Activated CD8-positive, alpha-beta memory T cell treated with anti-CD3 and anti-CD28 coated beads, Interleukin-2, amount 10 ng/mL, durations not matched to agents 7 days and 5 days (primary cell): ENCODE results near the gene FXYD3. TPM values are rescaled to one million over a fixed set of nuclear protein-coding genes. Genes with fewer than 3 reads are reported as not detected.
A peak's percentile ranks its signal among the peaks of the same experiment; 100 is the strongest.

ENCODE experiments used
- ATAC-seq: fragments of 150-1000 bp; cut with Tn5 transposase; one replicate; pipeline ENCODE4 v1.10.0; 2021; ENCODE audit warnings: moderate library complexity
- CTCF ChIA-PET: fragments of 350-600 bp; sonication (Branson Sonifier 250); formaldehyde crosslinking; loops from one replicate; lab custom pipeline; 2021; ENCODE audit warnings: antibody characterized with exemption; lab: Charles Lee
- DNase-seq: peaks from one replicate; pipeline ENCODE4 v3.0.0-alpha.2; 2020
- H3K27ac Mint-ChIP-seq: one replicate; pipeline ENCODE4 v1.8.0; 2021; ENCODE audit warnings: mild to moderate bottlenecking, mixed read lengths
- H3K27me3 Mint-ChIP-seq: one replicate; pipeline ENCODE4 v1.8.0; 2021; ENCODE audit warnings: mixed read lengths
- H3K36me3 Mint-ChIP-seq: one replicate; pipeline ENCODE4 v1.8.0; 2021; ENCODE audit warnings: mild to moderate bottlenecking, mixed read lengths
- H3K4me1 Mint-ChIP-seq: one replicate; pipeline ENCODE4 v1.8.0; 2021; ENCODE audit warnings: mixed read lengths
- H3K4me3 Mint-ChIP-seq: one replicate; pipeline ENCODE4 v1.8.0; 2021; ENCODE audit warnings: mild to moderate bottlenecking, moderate library complexity, mixed read lengths
- H3K9me3 Mint-ChIP-seq: one replicate; pipeline ENCODE4 v1.8.0; 2022; ENCODE audit warnings: low read depth, mixed read lengths
- total RNA-seq, 2 experiments: library from RNA; stranded (reverse); gene quantifications; one replicate each; pipeline ENCODE4 v1.2.3, GENCODE V29; 2021

FXYD3 gene
- total RNA-seq, 2 experiments from 2014 or later = not detected

GRCh38 chr19:35117116-35117515 is 1.5 kb downstream of the FXYD3 start:
- DNase-seq (no peak), ATAC-seq (no peak)
- CTCF ChIA-PET = interaction anchor here (1.4 to 3.5 kb wide), 3 partner anchors 19 to 73 kb away, joined by 3 to 13 read pairs (median 6); partner anchors contain the start of gene LGI4
- Mint-ChIP-seq H3K9me3 (no peaks in the 10 kb centered on the region), H3K4me1 (peaks cover 3% of the 10 kb centered on the region), H3K27me3 (no peaks in the 10 kb centered on the region), H3K36me3 (no peaks in the 10 kb centered on the region), H3K27ac (no peak overlapping the region), H3K4me3 (no peak overlapping the region)

- Mint-ChIP-seq H3K9me3 (no peaks in the 10 kb centered on the region), H3K36me3 (no peaks in the 10 kb centered on the region), H3K4me1 (peaks cover 3% of the 10 kb centered on the region), H3K27me3 (no peaks in the 10 kb centered on the region), H3K27ac (no peak overlapping the region), H3K4me3 (no peak overlapping the region)
- ATAC-seq (no peak), DNase-seq (no peak)
- CTCF ChIA-PET = interaction anchor here (1.4 to 3.5 kb wide), 3 partner anchors 18 to 73 kb away, joined by 3 to 13 read pairs (median 6); partner anchors contain the start of gene LGI4
Measured at GRCh38 chr19:35117799-35118198, 2.2 kb downstream of the FXYD3 start.

- ATAC-seq = no peak
- Mint-ChIP-seq H3K9me3 (no peaks in the 10 kb centered on the region), H3K4me3 (no peak overlapping the region), H3K36me3 (no peaks in the 10 kb centered on the region), H3K27ac (no peak overlapping the region), H3K4me1 (peaks cover 3% of the 10 kb centered on the region), H3K27me3 (no peaks in the 10 kb centered on the region)
- no peak for DNase-seq
- CTCF ChIA-PET = interaction anchor here (3.5 kb wide), 1 partner anchor 17 kb away, joined by 13 read pairs; the partner anchor contains the start of gene LGI4
Measured at GRCh38 chr19:35118268-35119020, 2.8 kb downstream of the FXYD3 start.

- Mint-ChIP-seq H3K36me3 (no peaks in the 10 kb centered on the region), H3K4me1 (peaks cover 7% of the 10 kb centered on the region)
- DNase-seq = no peak
Measured at GRCh38 chr19:35119091-35119490, 3.5 kb downstream of the FXYD3 start.

GRCh38 chr19:35119578-35120155 is 4.0 kb downstream of the FXYD3 start:
- H3K4me3 Mint-ChIP-seq = no peak overlapping the region
- ATAC-seq (no peak), DNase-seq (no peak)
- H3K27ac Mint-ChIP-seq = no peak overlapping the region
- H3K4me1 Mint-ChIP-seq = peaks cover 10% of the 10 kb centered on the region
- CTCF ChIA-PET = interaction anchor here (1.2 to 3.5 kb wide), 2 partner anchors 16 to 53 kb away, joined by 4 to 13 read pairs; partner anchors contain the start of gene LGI4
- H3K9me3 Mint-ChIP-seq = no peaks in the 10 kb centered on the region
- H3K36me3 Mint-ChIP-seq = no peaks in the 10 kb centered on the region
- H3K27me3 Mint-ChIP-seq = no peaks in the 10 kb centered on the region

More at GRCh38 chr19:35119091-35119490, 3.5 kb downstream of the FXYD3 start:
- Mint-ChIP-seq H3K4me3 (no peak overlapping the region), H3K27ac (no peak overlapping the region), H3K27me3 (no peaks in the 10 kb centered on the region), H3K9me3 (no peaks in the 10 kb centered on the region)
- no peak for ATAC-seq
- CTCF ChIA-PET = interaction anchor here (1.2 to 3.5 kb wide), 2 partner anchors 17 to 52 kb away, joined by 4 to 13 read pairs; partner anchors contain the start of gene LGI4

GRCh38 chr19:35120492-35120891 is 4.9 kb downstream of the FXYD3 start:
- Mint-ChIP-seq H3K9me3 (no peaks in the 10 kb centered on the region), H3K4me1 (peaks cover 12% of the 10 kb centered on the region), H3K27ac (no peak overlapping the region), H3K4me3 (no peak overlapping the region), H3K27me3 (no peaks in the 10 kb centered on the region), H3K36me3 (no peaks in the 10 kb centered on the region)
- no peak for ATAC-seq
- no peak for DNase-seq
- CTCF ChIA-PET = interaction anchor here (1.2 kb wide), 1 partner anchor 54 kb away, joined by 4 read pairs; no protein-coding TSS in a partner anchor

GRCh38 chr19:35120898-35121297 is 5.3 kb downstream of the FXYD3 start:
- H3K36me3 Mint-ChIP-seq = no peaks in the 10 kb centered on the region
- H3K4me1 Mint-ChIP-seq = peaks cover 12% of the 10 kb centered on the region
- CTCF ChIA-PET = no interaction called here

GRCh38 chr19:35122687-35123551 is 7.3 kb downstream of the FXYD3 start:
- H3K4me3 Mint-ChIP-seq = no peak overlapping the region

More at GRCh38 chr19:35120898-35121297, 5.3 kb downstream of the FXYD3 start:
- no peak overlapping the region for H3K4me3 Mint-ChIP-seq
- H3K27me3 Mint-ChIP-seq = no peaks in the 10 kb centered on the region
- no peaks in the 10 kb centered on the region for H3K9me3 Mint-ChIP-seq
- no peak overlapping the region for H3K27ac Mint-ChIP-seq
- DNase-seq (no peak), ATAC-seq (no peak)

GRCh38 chr19:35123573-35123972 is 8.0 kb downstream of the FXYD3 start:
- Mint-ChIP-seq H3K36me3 (no peaks in the 10 kb centered on the region), H3K9me3 (no peaks in the 10 kb centered on the region), H3K4me1 (peaks cover 12% of the 10 kb centered on the region), H3K4me3 (no peak overlapping the region), H3K27me3 (no peaks in the 10 kb centered on the region), H3K27ac (no peak overlapping the region)
- DNase-seq = no peak
- no peak for ATAC-seq
- CTCF ChIA-PET = interaction anchor here (1.6 to 4.7 kb wide), 2 partner anchors 12 to 56 kb away, joined by 5 to 24 read pairs; partner anchors contain the start of gene LGI4

More at GRCh38 chr19:35122687-35123551, 7.3 kb downstream of the FXYD3 start:
- DNase-seq = no peak
- Mint-ChIP-seq H3K9me3 (no peaks in the 10 kb centered on the region), H3K4me1 (peaks cover 12% of the 10 kb centered on the region), H3K36me3 (no peaks in the 10 kb centered on the region), H3K27ac (no peak overlapping the region), H3K27me3 (no peaks in the 10 kb centered on the region)
- CTCF ChIA-PET = interaction anchor here (4.7 kb wide), 1 partner anchor 13 kb away, joined by 24 read pairs; the partner anchor contains the start of gene LGI4
- no peak for ATAC-seq

GRCh38 chr19:35124098-35125060 is 8.8 kb downstream of the FXYD3 start:
- DNase-seq (peak; percentile 90), ATAC-seq (peak; percentile 98)
- no peaks in the 10 kb centered on the region for H3K9me3 Mint-ChIP-seq
- H3K4me3 Mint-ChIP-seq = peak overlapping the region; percentile 67
- peak overlapping the region; percentile 39 for H3K27ac Mint-ChIP-seq
- H3K4me1 Mint-ChIP-seq = peaks cover 12% of the 10 kb centered on the region
- no peaks in the 10 kb centered on the region for H3K27me3 Mint-ChIP-seq
- CTCF ChIA-PET = interaction anchor here (0.6 to 4.7 kb wide), 7 partner anchors 11 to 127 kb away, joined by 3 to 24 read pairs (median 5); partner anchors contain the start of gene LGI4
- no peaks in the 10 kb centered on the region for H3K36me3 Mint-ChIP-seq

- no peak overlapping the region for H3K27ac Mint-ChIP-seq
- CTCF ChIA-PET = interaction anchor here (1.0 to 4.7 kb wide), 4 partner anchors 11 to 124 kb away, joined by 3 to 24 read pairs (median 5); partner anchors contain the start of gene LGI4
- ATAC-seq (no peak), DNase-seq (no peak)
- H3K9me3 Mint-ChIP-seq = no peaks in the 10 kb centered on the region
- peaks cover 12% of the 10 kb centered on the region for H3K4me1 Mint-ChIP-seq
- no peaks in the 10 kb centered on the region for H3K36me3 Mint-ChIP-seq
- no peak overlapping the region for H3K4me3 Mint-ChIP-seq
- H3K27me3 Mint-ChIP-seq = no peaks in the 10 kb centered on the region
Measured at GRCh38 chr19:35125270-35125717, 9.7 kb downstream of the FXYD3 start.
